ENCODE results near the gene USP7.

- TF ChIP-seq CTCF (IDR thresholded peaks at IDR 0.05), result no peak
- TF ChIP-seq POLR2A (IDR thresholded peaks at IDR 0.05), result no peak
Measured at GRCh38 chr16:8862309-8863130, 101.2 kb downstream of the USP7 start.

Measured in prostate gland (tissue), 2 donors.